ENCODE data around the gene ZNF407.

ZNF407 gene

GRCh38 chr18:75075016-75075305 lies 477.3 kb downstream of the ZNF407 start:
- TF ChIP-seq CTCF (IDR thresholded peaks at IDR 0.05; ENCODE audit: poor library complexity, severe bottlenecking), result no peak
- Histone ChIP-seq H3K27me3 (ENCODE audit: insufficient read depth, poor library complexity, severe bottlenecking) (no peaks in the 10 kb centered on the region), H3K27ac (ENCODE audit: poor library complexity, severe bottlenecking) (no peak overlapping the region), H3K9me3 (ENCODE audit: severe bottlenecking) (no peaks in the 10 kb centered on the region), H3K4me1 (ENCODE audit: insufficient read depth, poor library complexity, severe bottlenecking) (peaks cover 15% of the 10 kb centered on the region), H3K4me3 (ENCODE audit: severe bottlenecking) (no peak overlapping the region), H3K36me3 (ENCODE audit: low read depth) (no peaks in the 10 kb centered on the region)
- no peak for ATAC-seq (ENCODE audit: low read depth)
- no peak for DNase-seq (ENCODE audit: low spot score)

- H3K27ac ChIP-seq (ENCODE audit: poor library complexity, severe bottlenecking), result no peak overlapping the region
- no peak overlapping the region for H3K4me3 ChIP-seq (ENCODE audit: severe bottlenecking)
- no peaks in the 10 kb centered on the region for H3K9me3 ChIP-seq (ENCODE audit: severe bottlenecking)
- DNase-seq (ENCODE audit: low spot score) (no peak), ATAC-seq (ENCODE audit: low read depth) (no peak)
- no peak for TF ChIP-seq CTCF (IDR thresholded peaks at IDR 0.05; ENCODE audit: poor library complexity, severe bottlenecking)
- H3K4me1 ChIP-seq (ENCODE audit: insufficient read depth, poor library complexity, severe bottlenecking), result peaks cover 11% of the 10 kb centered on the region
- H3K36me3 ChIP-seq (ENCODE audit: low read depth), result no peaks in the 10 kb centered on the region
- H3K27me3 ChIP-seq (ENCODE audit: insufficient read depth, poor library complexity, severe bottlenecking), result no peaks in the 10 kb centered on the region
These were observed 477.8 kb downstream of the ZNF407 start for GRCh38 chr18:75075429-75075841.

GRCh38 chr18:75076286-75076685 lies 478.6 kb downstream of the ZNF407 start:
- no peak overlapping the region for H3K27ac ChIP-seq (ENCODE audit: poor library complexity, severe bottlenecking)
- ATAC-seq (ENCODE audit: low read depth), result no peak
- no peak for TF ChIP-seq CTCF (IDR thresholded peaks at IDR 0.05; ENCODE audit: poor library complexity, severe bottlenecking)
- H3K4me1 ChIP-seq (ENCODE audit: insufficient read depth, poor library complexity, severe bottlenecking), result peaks cover 4% of the 10 kb centered on the region
- no peaks in the 10 kb centered on the region for H3K27me3 ChIP-seq (ENCODE audit: insufficient read depth, poor library complexity, severe bottlenecking)
- H3K36me3 ChIP-seq (ENCODE audit: low read depth), result no peaks in the 10 kb centered on the region
- no peak for DNase-seq (ENCODE audit: low spot score)
- no peaks in the 10 kb centered on the region for H3K9me3 ChIP-seq (ENCODE audit: severe bottlenecking)
- H3K4me3 ChIP-seq (ENCODE audit: severe bottlenecking), result no peak overlapping the region

- Histone ChIP-seq H3K27ac (ENCODE audit: poor library complexity, severe bottlenecking) (no peak overlapping the region), H3K27me3 (ENCODE audit: insufficient read depth, poor library complexity, severe bottlenecking) (no peaks in the 10 kb centered on the region), H3K4me3 (ENCODE audit: severe bottlenecking) (no peak overlapping the region), H3K9me3 (ENCODE audit: severe bottlenecking) (no peaks in the 10 kb centered on the region), H3K36me3 (ENCODE audit: low read depth) (no peaks in the 10 kb centered on the region), H3K4me1 (ENCODE audit: insufficient read depth, poor library complexity, severe bottlenecking) (no peaks in the 10 kb centered on the region)
- DNase-seq (ENCODE audit: low spot score) (no peak), ATAC-seq (ENCODE audit: low read depth) (no peak)
- TF ChIP-seq CTCF (IDR thresholded peaks at IDR 0.05; ENCODE audit: poor library complexity, severe bottlenecking), result no peak
These were observed 483.8 kb downstream of the ZNF407 start for GRCh38 chr18:75081486-75081885.

GRCh38 chr18:75083131-75083530 lies 485.5 kb downstream of the ZNF407 start:
- no peaks in the 10 kb centered on the region for H3K36me3 ChIP-seq (ENCODE audit: low read depth)
- H3K4me3 ChIP-seq (ENCODE audit: severe bottlenecking), result no peak overlapping the region
- no peaks in the 10 kb centered on the region for H3K9me3 ChIP-seq (ENCODE audit: severe bottlenecking)
- TF ChIP-seq CTCF (IDR thresholded peaks at IDR 0.05; ENCODE audit: poor library complexity, severe bottlenecking), result no peak
- no peaks in the 10 kb centered on the region for H3K27me3 ChIP-seq (ENCODE audit: insufficient read depth, poor library complexity, severe bottlenecking)
- no peaks in the 10 kb centered on the region for H3K4me1 ChIP-seq (ENCODE audit: insufficient read depth, poor library complexity, severe bottlenecking)
- DNase-seq (ENCODE audit: low spot score), result no peak
- no peak for ATAC-seq (ENCODE audit: low read depth)
- H3K27ac ChIP-seq (ENCODE audit: poor library complexity, severe bottlenecking), result no peak overlapping the region

Data from RWPE2 (cell line).